LNCaP clone FGC (cell line): Measurements from ENCODE around the gene RHEB.
A peak's percentile ranks its signal among the peaks of the same experiment; 100 is the strongest.

Source experiments
- DNase-seq: peaks from one replicate; pipeline ENCODE4 v3.0.0-alpha.2; 2011; ENCODE audit warnings: low read depth
- H3K4me3 ChIP-seq: 2 replicates; pipeline ENCODE4 v1.5.1; 2011; ENCODE audit warnings: mild to moderate bottlenecking, low read depth, low read length, control low read depth
- CTCF ChIP-seq: IDR thresholded peaks from 2 replicates; pipeline ENCODE4 v1.5.1; 2012; ENCODE audit warnings: mild to moderate bottlenecking; ENCODE audit not compliant: control insufficient read depth, insufficient read depth; ENCODE audit errors: extremely low read depth

Gene RHEB

DNA sequence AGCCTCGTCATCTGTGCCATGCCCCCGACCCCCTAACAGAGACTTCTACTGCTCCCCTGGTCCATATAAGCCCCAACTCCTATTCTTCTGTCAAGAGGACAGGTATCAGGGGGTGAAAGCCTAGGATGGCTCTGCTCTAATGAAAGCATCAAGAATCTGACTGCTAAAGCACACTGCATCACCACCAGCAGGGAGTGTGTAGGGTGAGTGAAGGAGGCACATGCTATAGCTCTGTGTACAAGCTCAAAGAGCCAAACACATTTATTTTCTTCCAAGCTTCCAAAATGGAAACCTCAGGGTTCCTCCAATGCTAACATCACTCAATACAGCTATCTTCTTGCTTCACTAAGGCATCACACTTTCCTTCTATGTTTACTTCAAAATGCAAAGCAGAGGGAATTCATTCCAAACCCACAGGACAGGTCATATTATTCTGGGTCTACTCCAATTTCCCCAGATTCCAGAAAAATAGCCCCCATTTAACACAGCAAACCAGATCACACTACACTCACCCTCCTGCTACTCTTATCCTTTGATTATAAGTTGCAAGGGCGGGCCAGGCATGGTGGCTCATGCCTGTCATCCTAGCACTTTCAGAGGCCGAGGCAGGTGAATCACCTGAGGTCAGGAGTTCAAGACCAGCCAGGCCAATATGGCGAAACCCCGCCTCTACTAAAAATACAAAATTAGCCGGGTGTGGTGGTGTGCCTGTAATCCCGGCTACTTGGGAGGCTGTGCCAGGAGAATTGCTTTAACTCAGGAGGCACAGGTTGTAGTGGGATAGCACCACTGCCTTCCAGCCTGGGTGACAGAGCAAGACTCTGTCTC lies 36.6 kb downstream of the RHEB start:
- no peak for DNase-seq
- no peak for TF ChIP-seq CTCF

DNA sequence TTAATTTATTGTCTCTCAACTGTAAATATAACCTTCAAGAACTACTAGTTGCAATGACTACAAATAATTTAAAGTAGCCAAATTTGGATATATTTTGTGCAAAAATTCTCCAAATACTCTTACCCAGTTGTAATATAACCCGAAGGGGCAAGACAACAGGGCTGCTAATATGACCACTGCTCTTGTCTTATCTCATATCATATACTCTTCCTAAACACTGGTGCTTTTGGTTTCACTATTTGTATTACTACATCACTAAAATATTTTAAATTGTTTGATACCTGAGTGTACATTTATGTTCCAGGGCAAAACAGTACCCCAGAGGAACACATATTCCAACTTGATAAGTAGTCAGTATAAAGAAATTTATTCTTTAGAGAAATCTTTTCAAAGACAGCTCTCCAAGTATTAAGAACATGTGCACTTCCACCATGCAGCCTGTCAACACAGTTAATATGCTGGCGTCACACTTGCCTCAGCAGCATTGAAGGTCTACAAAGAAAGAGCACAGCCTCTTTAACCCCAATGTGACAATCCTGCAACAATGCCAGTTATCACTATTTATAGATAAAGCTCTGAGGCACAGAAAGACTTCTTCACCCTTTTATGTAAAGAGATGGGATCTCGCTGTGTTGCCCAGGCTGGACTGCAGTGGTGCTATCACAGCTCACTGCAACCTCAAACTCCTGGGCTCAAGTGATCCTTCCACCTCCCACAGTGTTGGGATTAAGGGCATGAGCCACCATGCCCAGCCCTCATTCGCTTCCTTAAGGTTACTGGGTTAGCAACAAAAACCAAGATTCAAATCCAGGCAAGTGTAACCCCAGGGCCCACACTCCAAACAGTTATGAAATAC lies 37.8 kb downstream of the RHEB start:
- no peak overlapping the region for H3K4me3 ChIP-seq
- no peak for DNase-seq
- TF ChIP-seq CTCF: no peak

More for the DNA sequence above, 36.6 kb downstream of the RHEB start:
- H3K4me3 ChIP-seq: no peak overlapping the region

DNA sequence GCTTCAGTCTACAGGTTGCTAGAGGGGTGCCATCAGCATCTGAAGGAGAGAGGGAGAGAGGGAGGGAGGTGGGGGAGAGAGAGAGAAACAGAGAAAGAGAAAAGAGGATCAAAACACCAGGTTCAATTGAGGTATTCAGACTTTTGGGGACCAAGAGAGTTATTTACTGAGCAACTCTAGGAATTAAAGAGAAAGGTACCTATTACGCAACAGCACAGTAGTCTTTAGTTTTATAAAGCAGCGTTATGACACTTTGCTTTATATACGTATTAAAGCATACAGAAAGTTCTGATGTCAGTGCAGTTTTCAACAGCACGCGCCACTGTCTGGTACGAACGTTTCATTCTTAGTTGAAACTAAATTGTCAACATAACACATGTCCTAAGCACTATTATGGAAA lies 41.8 kb downstream of the RHEB start:
- no peak overlapping the region for H3K4me3 ChIP-seq
- no peak for TF ChIP-seq CTCF
- DNase-seq: no peak

GRCh38 chr7:151472644-151473380 lies 46.9 kb downstream of the RHEB start:
- TF ChIP-seq CTCF: no peak
- peak; percentile 41 for DNase-seq
- no peak overlapping the region for H3K4me3 ChIP-seq

DNA sequence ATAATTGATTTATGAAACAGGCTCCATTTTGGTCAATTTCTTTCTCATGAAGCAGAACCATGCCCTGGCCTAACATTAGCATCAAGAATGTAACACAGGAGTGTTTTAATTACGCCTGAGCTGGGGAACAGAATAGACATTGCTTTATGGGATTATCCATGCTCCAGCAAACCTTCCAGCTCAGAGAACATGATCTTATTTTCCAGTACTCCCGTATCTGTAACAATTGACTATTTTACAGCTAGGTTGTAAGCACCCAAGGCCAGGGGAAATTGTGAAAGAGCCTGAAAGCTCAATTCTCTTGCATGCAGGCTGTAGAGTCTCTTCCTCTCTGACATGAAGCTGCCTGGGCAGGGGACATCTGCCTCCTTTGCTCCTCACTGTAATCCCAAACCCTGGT lies 49.0 kb downstream of the RHEB start:
- DNase-seq: no peak
- no peak overlapping the region for H3K4me3 ChIP-seq

More for the DNA sequence above, 49.0 kb downstream of the RHEB start:
- no peak for TF ChIP-seq CTCF
